Activated T-cell treated with anti-CD3 and anti-CD28 coated beads, Interleukin-2, amount 50 U/mL, for 4 hours (primary cell): ENCODE measurements around the gene NUDT8. TPM values are rescaled to one million over a fixed set of nuclear protein-coding genes. Genes with fewer than 3 reads are reported as not detected.
"Not testable (repeated sequence)": the region's sequence is repeated elsewhere in the genome, so short reads cannot be mapped to it uniquely, and the experiment has no call there.

Experiments
- ATAC-seq, 2 donors: fragments of 200-7000 bp; cut with Tn5 transposase; one replicate each; pipeline ENCODE4 v1.10.0; 2021
- DNase-seq: peaks from one replicate; pipeline ENCODE4 v3.0.0-alpha.2; 2020
- H3K27me3 Mint-ChIP-seq: one replicate; pipeline ENCODE4 v1.8.0; 2021; ENCODE audit warnings: low read depth, mixed read lengths
- H3K36me3 Mint-ChIP-seq: one replicate; pipeline ENCODE4 v1.8.0; 2022; ENCODE audit warnings: mixed read lengths; ENCODE audit not compliant: insufficient read depth
- H3K4me1 Mint-ChIP-seq: one replicate; pipeline ENCODE4 v1.8.0; 2021; ENCODE audit warnings: low read depth, mixed read lengths
- H3K4me3 Mint-ChIP-seq: one replicate; pipeline ENCODE4 v1.8.0; 2021; ENCODE audit warnings: mild to moderate bottlenecking, moderate library complexity, mixed read lengths
- H3K9me3 Mint-ChIP-seq: one replicate; pipeline ENCODE4 v1.8.0; 2021; ENCODE audit warnings: mixed read lengths
- total RNA-seq, 3 donors: library from RNA; stranded (reverse); gene quantifications; one replicate each; pipeline ENCODE4 v1.2.1, GENCODE V29; 2021

Gene NUDT8
- total RNA-seq, 3 donors from 2014 or later: 10.2 to 14.4 (median 12.6) TPM

DNA sequence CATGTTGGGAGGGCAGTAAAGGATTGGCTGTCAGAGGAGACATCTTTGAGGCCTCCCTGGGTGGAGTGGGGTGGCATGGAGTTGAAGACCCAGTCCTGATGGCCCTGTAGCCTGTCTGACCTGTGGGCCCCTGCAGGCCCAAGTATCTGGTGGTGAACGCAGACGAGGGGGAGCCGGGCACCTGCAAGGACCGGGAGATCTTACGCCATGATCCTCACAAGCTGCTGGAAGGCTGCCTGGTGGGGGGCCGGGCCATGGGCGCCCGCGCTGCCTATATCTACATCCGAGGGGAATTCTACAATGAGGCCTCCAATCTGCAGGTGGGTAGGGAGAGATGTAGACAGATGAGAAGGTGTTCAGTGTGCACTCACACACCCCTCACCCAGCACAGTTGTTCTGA is 20.4 kb downstream of the NUDT8 start:
- Mint-ChIP-seq H3K4me3 (no peak overlapping the region), H3K27me3 (no peaks in the 10 kb centered on the region), H3K4me1 (peaks cover 35% of the 10 kb centered on the region), H3K36me3 (peaks cover 23% of the 10 kb centered on the region), H3K9me3 (no peaks in the 10 kb centered on the region)
- DNase-seq (no peak), ATAC-seq (no peak)

GRCh38 chr11:67608486-67608885 is 21.3 kb downstream of the NUDT8 start:
- no peak for ATAC-seq
- no peak for DNase-seq
- peaks cover 23% of the 10 kb centered on the region for H3K36me3 Mint-ChIP-seq
- peak overlapping the region; percentile 93 for H3K4me3 Mint-ChIP-seq
- no peaks in the 10 kb centered on the region for H3K27me3 Mint-ChIP-seq
- H3K4me1 Mint-ChIP-seq: peaks cover 26% of the 10 kb centered on the region
- no peaks in the 10 kb centered on the region for H3K9me3 Mint-ChIP-seq

DNA sequence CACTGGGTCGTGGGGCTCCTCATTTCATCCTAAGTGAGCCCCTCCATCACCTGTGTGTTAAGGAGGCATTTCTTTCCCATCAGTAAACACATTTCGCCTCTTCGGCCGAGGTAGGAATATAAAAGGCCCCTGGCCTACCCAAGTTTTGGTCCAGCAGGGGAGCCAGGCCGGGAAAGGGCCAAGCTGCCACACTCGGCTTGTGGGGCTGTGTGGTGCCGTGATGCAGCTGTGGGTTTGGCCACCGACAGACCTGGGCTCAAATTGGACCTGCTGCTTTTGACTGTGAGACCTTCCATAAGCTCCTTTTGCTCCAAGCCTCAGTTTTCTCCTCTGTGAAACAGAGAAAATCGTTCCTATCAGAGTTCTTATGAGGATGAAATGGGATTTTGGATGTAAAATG is 22.2 kb downstream of the NUDT8 start:
- peaks cover 20% of the 10 kb centered on the region for H3K4me1 Mint-ChIP-seq
- H3K27me3 Mint-ChIP-seq: peaks cover 6% of the 10 kb centered on the region
- no peak for ATAC-seq
- no peak for DNase-seq
- no peaks in the 10 kb centered on the region for H3K9me3 Mint-ChIP-seq
- peak overlapping the region; percentile 93 for H3K4me3 Mint-ChIP-seq
- H3K36me3 Mint-ChIP-seq: peaks cover 22% of the 10 kb centered on the region

DNA sequence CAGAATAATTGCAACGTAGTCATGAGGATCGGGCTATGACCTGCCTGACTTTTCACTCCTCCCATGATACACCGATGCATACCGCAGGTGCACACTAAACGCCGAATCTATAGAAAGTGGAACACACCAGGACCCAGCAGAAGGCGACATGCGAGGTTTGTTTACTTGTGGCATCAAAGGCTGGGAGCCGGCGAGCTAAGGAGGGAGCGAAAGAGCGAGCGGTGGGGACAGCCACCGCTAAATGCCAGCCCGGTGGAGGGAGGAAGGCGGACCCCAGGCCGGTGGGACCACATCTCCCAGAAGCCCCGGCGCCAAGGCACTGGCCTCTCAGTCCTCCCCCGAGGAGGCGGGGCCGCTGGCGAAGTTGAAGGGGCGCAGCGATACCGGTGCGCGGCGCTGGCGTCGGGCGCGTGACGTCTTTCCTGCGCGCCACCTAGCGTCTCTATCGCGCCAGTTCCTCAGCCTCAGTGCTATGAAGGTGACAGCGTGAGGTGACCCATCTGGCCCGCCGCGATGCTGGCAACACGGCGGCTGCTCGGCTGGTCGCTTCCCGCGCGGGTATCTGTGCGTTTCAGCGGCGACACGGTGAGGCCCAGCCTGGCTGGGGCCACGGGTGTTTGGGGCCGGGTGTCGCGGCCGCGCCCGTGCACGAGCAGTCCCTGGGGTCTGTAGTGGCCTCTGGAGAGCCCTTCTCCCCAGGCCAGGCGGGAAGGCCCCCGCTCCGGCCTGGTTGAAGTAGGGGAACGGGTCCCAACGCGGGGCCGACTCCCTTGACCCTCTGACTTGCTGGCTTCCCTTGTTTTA is 23.0 kb downstream of the NUDT8 start, which contains the start of gene NDUFV1:
Gene NDUFV1 (plus strand): TSS at position 445 of the 804 bp plus-strand sequence. CDS start 69 bp downstream, at position 514.
- ATAC-seq (peak; percentile 99 to 100), DNase-seq (peak; percentile 96)
- H3K9me3 Mint-ChIP-seq: no peaks in the 10 kb centered on the region
- H3K4me3 Mint-ChIP-seq: peak within 1 kb of the TSS; percentile 93
- H3K4me1 Mint-ChIP-seq: peaks cover 20% of the 10 kb centered on the region
- peaks cover 15% of the 10 kb centered on the region for H3K36me3 Mint-ChIP-seq
- peaks cover 6% of the 10 kb centered on the region for H3K27me3 Mint-ChIP-seq

GRCh38 chr11:67606093-67606491 is 23.6 kb downstream of the NUDT8 start:
- H3K9me3 Mint-ChIP-seq: no peaks in the 10 kb centered on the region
- DNase-seq (no peak), ATAC-seq (no peak)
- peak overlapping the region; percentile 93 for H3K4me3 Mint-ChIP-seq
- H3K36me3 Mint-ChIP-seq: peaks cover 15% of the 10 kb centered on the region
- peaks cover 11% of the 10 kb centered on the region for H3K27me3 Mint-ChIP-seq
- H3K4me1 Mint-ChIP-seq: peaks cover 20% of the 10 kb centered on the region

GRCh38 chr11:67605231-67606011 is 24.3 kb downstream of the NUDT8 start:
- Mint-ChIP-seq H3K36me3 (peaks cover 15% of the 10 kb centered on the region), H3K4me1 (peaks cover 24% of the 10 kb centered on the region), H3K4me3 (peak overlapping the region; percentile 72), H3K27me3 (peaks cover 18% of the 10 kb centered on the region), H3K9me3 (no peaks in the 10 kb centered on the region)
- ATAC-seq (no peak), DNase-seq (no peak)

DNA sequence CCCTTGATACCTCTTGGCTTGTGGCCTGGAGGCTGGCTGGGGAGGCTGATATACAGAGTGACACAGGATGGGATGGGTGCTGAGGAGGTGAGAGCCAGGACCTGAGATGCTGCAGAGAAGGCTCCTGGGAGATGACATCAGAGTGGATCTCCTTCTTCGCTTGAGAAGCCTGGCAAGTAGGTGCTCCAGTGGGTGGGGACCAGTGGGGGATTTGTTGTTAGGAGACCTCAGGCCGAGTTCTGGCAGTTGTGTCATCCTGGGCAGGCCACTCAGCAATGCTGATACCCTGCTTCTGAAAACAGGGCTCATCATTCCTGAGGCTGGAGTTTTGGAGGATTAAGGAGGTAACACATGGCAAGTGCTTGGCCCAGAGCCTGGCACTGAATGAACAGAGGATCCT is 24.9 kb downstream of the NUDT8 start:
- DNase-seq: no peak
- no peak for ATAC-seq
- H3K4me1 Mint-ChIP-seq: peaks cover 25% of the 10 kb centered on the region
- no peaks in the 10 kb centered on the region for H3K9me3 Mint-ChIP-seq
- H3K27me3 Mint-ChIP-seq: peaks cover 24% of the 10 kb centered on the region
- H3K4me3 Mint-ChIP-seq: no peak overlapping the region
- peaks cover 12% of the 10 kb centered on the region for H3K36me3 Mint-ChIP-seq

- not testable (repeated sequence) for H3K4me3 Mint-ChIP-seq, ATAC-seq, H3K36me3 Mint-ChIP-seq, H3K9me3 Mint-ChIP-seq, DNase-seq
- H3K27me3 Mint-ChIP-seq: peaks cover 28% of the 10 kb centered on the region
- H3K4me1 Mint-ChIP-seq: peaks cover 25% of the 10 kb centered on the region
Observed at GRCh38 chr11:67604119-67604518, 25.6 kb downstream of the NUDT8 start.

DNA sequence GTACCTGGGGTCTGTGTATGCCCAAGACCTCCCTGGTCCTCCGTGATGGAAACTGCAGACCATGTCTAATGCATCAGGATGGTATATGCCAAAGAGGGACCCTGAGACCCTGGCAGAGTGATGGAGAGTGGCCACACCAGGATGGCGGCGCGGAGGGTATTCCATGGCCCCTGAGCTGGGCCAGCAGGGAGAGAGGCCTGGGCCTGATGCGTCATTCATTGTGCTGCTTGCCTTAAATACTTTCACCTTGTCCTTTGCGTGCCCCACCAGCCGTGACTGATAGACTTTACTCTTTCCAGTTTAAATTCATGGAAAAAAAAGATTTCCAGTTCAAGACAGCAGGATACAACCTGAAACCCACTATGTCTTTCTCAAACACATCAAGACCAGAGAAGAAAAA is 28.6 kb downstream of the NUDT8 start:
- no peak overlapping the region for H3K4me3 Mint-ChIP-seq

GRCh38 chr11:67600324-67601029 is 29.3 kb downstream of the NUDT8 start:
- no peaks in the 10 kb centered on the region for H3K36me3 Mint-ChIP-seq
- no peaks in the 10 kb centered on the region for H3K9me3 Mint-ChIP-seq
- no peak for DNase-seq
- peaks cover 5% of the 10 kb centered on the region for H3K4me1 Mint-ChIP-seq
- peaks cover 28% of the 10 kb centered on the region for H3K27me3 Mint-ChIP-seq
- H3K4me3 Mint-ChIP-seq: no peak overlapping the region
- no peak for ATAC-seq

More for the DNA sequence above, 28.6 kb downstream of the NUDT8 start:
- Mint-ChIP-seq H3K4me1 (peaks cover 9% of the 10 kb centered on the region), H3K9me3 (no peaks in the 10 kb centered on the region), H3K36me3 (no peaks in the 10 kb centered on the region), H3K27me3 (peaks cover 28% of the 10 kb centered on the region)
- ATAC-seq: no peak
- DNase-seq: no peak

DNA sequence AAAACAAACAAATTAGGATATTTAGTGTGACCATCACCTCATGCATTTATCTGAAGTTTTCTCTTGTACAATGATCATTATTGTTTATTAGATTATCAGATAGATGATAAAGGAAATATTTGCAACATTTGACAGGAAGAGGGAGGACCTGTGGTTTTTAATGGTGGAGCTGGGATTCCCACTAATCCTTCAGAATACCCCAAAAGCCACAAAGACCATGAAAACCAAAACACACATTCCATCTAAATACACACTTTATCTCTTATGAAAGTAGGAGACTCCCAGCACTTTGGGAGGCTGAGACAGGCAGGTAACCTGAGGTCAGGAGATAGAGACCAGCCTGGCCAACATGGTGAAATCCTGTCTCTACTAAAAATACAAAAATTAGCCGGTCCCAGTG is 30.6 kb downstream of the NUDT8 start:
- no peak overlapping the region for H3K4me3 Mint-ChIP-seq
- H3K27me3 Mint-ChIP-seq: peaks cover 28% of the 10 kb centered on the region
- no peaks in the 10 kb centered on the region for H3K36me3 Mint-ChIP-seq
- ATAC-seq (no peak), DNase-seq (no peak)
- H3K4me1 Mint-ChIP-seq: peaks cover 5% of the 10 kb centered on the region
- no peaks in the 10 kb centered on the region for H3K9me3 Mint-ChIP-seq

GRCh38 chr11:67597963-67598362 is 31.8 kb downstream of the NUDT8 start:
- not testable (repeated sequence) for ATAC-seq, H3K9me3 Mint-ChIP-seq, H3K4me3 Mint-ChIP-seq, H3K4me1 Mint-ChIP-seq, H3K36me3 Mint-ChIP-seq, DNase-seq
- H3K27me3 Mint-ChIP-seq: peaks cover 26% of the 10 kb centered on the region

DNA sequence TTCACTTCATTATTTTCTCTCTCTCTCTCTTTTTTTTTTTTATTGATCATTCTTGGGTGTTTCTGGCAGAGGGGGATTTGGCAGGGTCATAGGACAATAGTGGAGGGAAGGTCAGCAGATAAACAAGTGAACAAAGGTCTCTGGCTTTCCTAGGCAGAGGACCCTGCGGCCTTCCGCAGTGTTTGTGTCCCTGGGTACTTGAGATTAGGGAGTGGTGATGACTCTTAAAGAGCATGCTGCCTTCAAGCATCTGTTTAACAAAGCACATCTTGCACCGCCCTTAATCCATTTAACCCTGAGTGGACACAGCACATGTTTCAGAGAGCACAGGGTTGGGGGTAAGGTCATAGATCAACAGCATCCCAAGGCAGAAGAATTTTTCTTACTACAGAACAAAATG is 32.3 kb downstream of the NUDT8 start:
- not testable (repeated sequence) for H3K36me3 Mint-ChIP-seq, ATAC-seq, H3K4me1 Mint-ChIP-seq, H3K9me3 Mint-ChIP-seq, DNase-seq, H3K4me3 Mint-ChIP-seq
- peaks cover 22% of the 10 kb centered on the region for H3K27me3 Mint-ChIP-seq

GRCh38 chr11:67596753-67597300 is 32.9 kb downstream of the NUDT8 start:
- Mint-ChIP-seq H3K27me3 (peaks cover 22% of the 10 kb centered on the region), H3K4me3 (no peak overlapping the region), H3K4me1 (peaks cover 5% of the 10 kb centered on the region), H3K9me3 (no peaks in the 10 kb centered on the region), H3K36me3 (no peaks in the 10 kb centered on the region)
- ATAC-seq: no peak
- no peak for DNase-seq
